ENCODE results near the gene GGT6.

DNA sequence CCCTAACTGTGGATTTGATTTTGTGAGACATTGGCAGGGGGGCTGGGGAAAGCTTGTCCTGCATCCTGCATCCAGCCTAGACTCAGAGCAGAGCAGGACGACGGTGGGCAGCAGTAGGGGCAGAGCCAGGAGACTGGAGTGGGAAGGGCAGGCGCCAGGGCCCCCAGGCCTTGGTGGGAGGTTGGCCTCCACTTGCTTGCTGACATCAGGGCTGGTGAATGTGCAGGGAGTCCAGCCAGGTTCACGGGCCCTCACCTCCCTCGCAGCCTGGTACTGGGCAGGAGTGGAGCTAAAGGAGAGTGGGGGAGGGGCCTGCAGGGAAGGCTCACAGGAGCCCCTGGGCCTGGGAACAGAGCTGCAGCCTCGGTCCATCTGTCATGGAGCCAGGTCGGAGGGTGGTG, 21.7 kb upstream of the GGT6 start:
- no peak for TF ChIP-seq POLR2A (IDR thresholded peaks at IDR 0.05)
- TF ChIP-seq, protein P1, sequence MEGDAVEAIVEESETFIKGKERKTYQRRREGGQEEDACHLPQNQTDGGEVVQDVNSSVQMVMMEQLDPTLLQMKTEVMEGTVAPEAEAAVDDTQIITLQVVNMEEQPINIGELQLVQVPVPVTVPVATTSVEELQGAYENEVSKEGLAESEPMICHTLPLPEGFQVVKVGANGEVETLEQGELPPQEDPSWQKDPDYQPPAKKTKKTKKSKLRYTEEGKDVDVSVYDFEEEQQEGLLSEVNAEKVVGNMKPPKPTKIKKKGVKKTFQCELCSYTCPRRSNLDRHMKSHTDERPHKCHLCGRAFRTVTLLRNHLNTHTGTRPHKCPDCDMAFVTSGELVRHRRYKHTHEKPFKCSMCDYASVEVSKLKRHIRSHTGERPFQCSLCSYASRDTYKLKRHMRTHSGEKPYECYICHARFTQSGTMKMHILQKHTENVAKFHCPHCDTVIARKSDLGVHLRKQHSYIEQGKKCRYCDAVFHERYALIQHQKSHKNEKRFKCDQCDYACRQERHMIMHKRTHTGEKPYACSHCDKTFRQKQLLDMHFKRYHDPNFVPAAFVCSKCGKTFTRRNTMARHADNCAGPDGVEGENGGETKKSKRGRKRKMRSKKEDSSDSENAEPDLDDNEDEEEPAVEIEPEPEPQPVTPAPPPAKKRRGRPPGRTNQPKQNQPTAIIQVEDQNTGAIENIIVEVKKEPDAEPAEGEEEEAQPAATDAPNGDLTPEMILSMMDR (IDR thresholded peaks at IDR 0.05) = no peak
- TF ChIP-seq POLR2AphosphoS5 (IDR thresholded peaks at IDR 0.05) = no peak
